ENCODE measurements around the gene CLK2. TPM values are rescaled to one million over a fixed set of nuclear protein-coding genes. Genes with fewer than 3 reads are reported as not detected.
A peak's percentile ranks its signal among the peaks of the same experiment; 100 is the strongest.

CLK2 gene
- total and polyA plus RNA-seq, 2 donors (not counting 3 experiments of a cell fraction or from before 2014, with no cell fraction given): 69.1 to 80.9 TPM

GRCh38 chr1:155261852-155262673, 11.2 kb downstream of the CLK2 start, which contains the start of gene SCAMP3:
TSS of gene SCAMP3 (minus strand) at chr1:155262360. CDS start at chr1:155262151, 209 bp downstream.
- intact Hi-C loops (cut with micrococcal nuclease): loop anchor here (1.0 kb wide), 3 partner anchors 11 to 61 kb away; partner anchors contain the start of genes CLK2 and HCN3
- H3K36me3 ChIP-seq (ENCODE audit: control insufficient read depth in 2 of 2, extremely low read depth in 1 of 2, insufficient read depth in 2 of 2, low read length in 2 of 2): peaks cover 7 to 29% of the 10 kb centered on the region in 2 experiments
- TSS peak; percentile 44 for BruUV-seq (replicated peaks)

More at GRCh38 chr1:155261852-155262673, 11.2 kb downstream of the CLK2 start, which contains the start of gene SCAMP3:
- Histone ChIP-seq H2AFZ (ENCODE audit: low read depth, low read length) (peak within 1 kb of the TSS; percentile 47), H4K20me1 (replicated peaks; ENCODE audit: control insufficient read depth, extremely low read depth, insufficient read depth, low read length) (no peaks in the 10 kb centered on the region), H3K27me3 (ENCODE audit: control insufficient read depth in 2 of 2, insufficient read depth in 2 of 2, low read length in 2 of 2) (no peaks in the 10 kb centered on the region), H3K27ac (ENCODE audit: insufficient read depth, low read depth, low read length) (peak within 1 kb of the TSS; percentile 6), H3K9me3 (replicated peaks; ENCODE audit: control insufficient read depth, insufficient read depth, low read length) (no peaks in the 10 kb centered on the region), H3K9me1 (replicated peaks; ENCODE audit: control insufficient read depth, extremely low read depth, insufficient read depth, low read length) (no peaks in the 10 kb centered on the region), H3K4me1 (ENCODE audit: control insufficient read depth, extremely low read depth, insufficient read depth, low read length) (peaks cover 8% of the 10 kb centered on the region), H3K79me2 (ENCODE audit: control insufficient read depth, insufficient read depth, low read length) (peaks cover 17% of the 10 kb centered on the region), H3K4me3 (replicated peaks in 1 of 3; ENCODE audit: insufficient read depth in 1 of 3, low read depth in 1 of 3, low read length in 3 of 3) (peak within 1 kb of the TSS; percentile 51 to 74 (median 64)), H3K4me2 (ENCODE audit: insufficient read depth, low read length) (peak within 1 kb of the TSS; percentile 76), H3K9ac (replicated peaks; ENCODE audit: extremely low read depth, insufficient read depth, low read length) (peak within 1 kb of the TSS; percentile 61)
- CTCF ChIA-PET: interaction anchor here (1.0 to 1.9 kb wide), 5 partner anchors 11 to 387 kb away, joined by 4 to 18 read pairs (median 5); partner anchors contain the start of genes CLK2 and HCN3
- dilution Hi-C loops (cut with MboI; ENCODE audit: extremely low pct_ligation_motif_present, low sequenced_read_pairs): no loop called here
- DNase-seq (ENCODE audit: low read depth, low spot score): peak; percentile 99
- FAIRE-seq: peak; percentile 97
- TF ChIP-seq JUN (IDR thresholded peaks at IDR 0.05; ENCODE audit: borderline replicate concordance, insufficient read depth, insufficient read length, low read depth): no peak
- TF ChIP-seq EZH2 (IDR thresholded peaks at IDR 0.05; ENCODE audit: borderline replicate concordance, low read depth, low read length, severe bottlenecking): no peak
- TF ChIP-seq POLR2A (IDR thresholded peaks at IDR 0.05; ENCODE audit: low read depth, low read length): peak; percentile 97
- TF ChIP-seq FOS (IDR thresholded peaks at IDR 0.05; ENCODE audit: borderline replicate concordance, insufficient read depth, low read length): no peak
- TF ChIP-seq CTCF (IDR thresholded peaks at IDR 0.05; ENCODE audit: extremely low read depth in 1 of 2, insufficient read depth in 1 of 2, low read depth in 1 of 2, low read length in 2 of 2): no peak
- peak; percentile 98 for TF ChIP-seq MAX (IDR thresholded peaks at IDR 0.05; ENCODE audit: insufficient read depth, insufficient read length)
- TF ChIP-seq GATA2 (IDR thresholded peaks at IDR 0.05; ENCODE audit: insufficient read depth, insufficient read length, low read depth, low read length): no peak
- peak; percentile 42 for TF ChIP-seq MYC (IDR thresholded peaks at IDR 0.05; ENCODE audit: low read depth, low read length)
- TF ChIP-seq POLR2AphosphoS5 (IDR thresholded peaks at IDR 0.05; ENCODE audit: insufficient read depth, low read depth, low read length): peak; percentile 98
- POLR2A ChIA-PET: interaction anchor here (0.6 kb wide), 1 partner anchor 11 kb away, joined by 3 read pairs; the partner anchor contains the start of gene CLK2

All from endothelial cell of umbilical vein (primary cell).